Endothelial cell of umbilical vein (primary cell): ENCODE data around the gene LMF1. TPM values are rescaled to one million over a fixed set of nuclear protein-coding genes. Genes with fewer than 3 reads are reported as not detected.

Experiments
- BruUV-seq: library from RNA; stranded (reverse); fragments of 400-500 nt; replicated peaks from 2 replicates; lab custom pipeline; 2021; lab: Mats Ljungman, UMichigan
- CTCF ChIA-PET: fragments of 300-600, 350-600 bp; sonication (Branson Sonifier 250); formaldehyde crosslinking; loops from one replicate; lab custom pipeline; 2021; ENCODE audit warnings: antibody characterized with exemption, inconsistent platforms; lab: Charles Lee
- POLR2A ChIA-PET: fragments of 300-600, 350-600 bp; sonication (Branson Sonifier 250); formaldehyde crosslinking; loops from one replicate; lab custom pipeline; 2021; ENCODE audit warnings: antibody characterized with exemption, inconsistent platforms; lab: Charles Lee
- DNase-seq: peaks from one replicate; pipeline ENCODE4 v3.0.0-alpha.2; 2011; ENCODE audit warnings: low read depth, low spot score
- FAIRE-seq: peaks from 2 replicates; lab custom pipeline; 2011; peaks lifted over from hg19 to GRCh38; lab: Jason Lieb, UNC
- H2AFZ ChIP-seq: 2 replicates; pipeline ENCODE4 v1.6.0; 2012; ENCODE audit warnings: low read depth, low read length, control low read depth, inconsistent platforms
- H3K27ac ChIP-seq: 2 replicates; pipeline ENCODE4 v1.5.1; 2011; ENCODE audit warnings: low read depth, mild to moderate bottlenecking, control low read depth, low read length, moderate library complexity; ENCODE audit not compliant: insufficient read depth
- H3K27me3 ChIP-seq, 2 experiments: 2 replicates each; pipeline versions ENCODE4 v1.6.0 to v1.6.1; 2011; ENCODE audit warnings: low read length in 2 of 2, mixed read lengths in 1 of 2; ENCODE audit not compliant: control insufficient read depth in 2 of 2, insufficient read depth in 2 of 2
- H3K36me3 ChIP-seq, 2 experiments: 2 replicates in 1 of 2; 3 replicates in 1 of 2; pipeline ENCODE4 v1.5.1; 2011; ENCODE audit warnings: low read length in 2 of 2, mild to moderate bottlenecking in 1 of 2, moderate library complexity in 1 of 2; ENCODE audit not compliant: control insufficient read depth in 2 of 2, insufficient read depth in 2 of 2; ENCODE audit errors: extremely low read depth in 1 of 2
- H3K4me1 ChIP-seq: 3 replicates; pipeline ENCODE4 v1.5.1; 2011; ENCODE audit warnings: mild to moderate bottlenecking, low read length; ENCODE audit not compliant: control insufficient read depth, insufficient read depth; ENCODE audit errors: extremely low read depth
- H3K4me2 ChIP-seq: 2 replicates; pipeline ENCODE4 v1.6.1; 2011; ENCODE audit warnings: low read length, control low read depth, mixed read lengths; ENCODE audit not compliant: insufficient read depth
- H3K4me3 ChIP-seq, 3 experiments: fragments of 200-600 bp in 1 of 3; sonication (generic), shearing (Covaris generic) in 1 of 3; replicated peaks in 1 of 3; 2 replicates each; pipeline ENCODE4 v1.5.1; 2011 to 2016; ENCODE audit warnings: control low read depth in 3 of 3, low read length in 3 of 3, mild to moderate bottlenecking in 2 of 3, inconsistent platforms in 1 of 3, low read depth in 1 of 3, moderate library complexity in 1 of 3; ENCODE audit not compliant: insufficient read depth in 1 of 3
- H3K79me2 ChIP-seq: 2 replicates; pipeline ENCODE4 v1.6.0; 2012; ENCODE audit warnings: low read length, inconsistent platforms; ENCODE audit not compliant: control insufficient read depth, insufficient read depth
- H3K9ac ChIP-seq: replicated peaks from 2 replicates; pipeline ENCODE3; 2011; ENCODE audit warnings: low read length, control low read depth; ENCODE audit not compliant: insufficient read depth; ENCODE audit errors: extremely low read depth
- H3K9me1 ChIP-seq: replicated peaks from 3 replicates; pipeline ENCODE4 v1.6.0; 2011; ENCODE audit warnings: mild to moderate bottlenecking, low read length; ENCODE audit not compliant: control insufficient read depth, insufficient read depth; ENCODE audit errors: extremely low read depth
- H3K9me3 ChIP-seq: replicated peaks from 2 replicates; pipeline ENCODE4 v1.5.1; 2012; ENCODE audit warnings: low read length, inconsistent platforms; ENCODE audit not compliant: control insufficient read depth, insufficient read depth
- H4K20me1 ChIP-seq: replicated peaks from 2 replicates; pipeline ENCODE3; 2011; ENCODE audit warnings: mild to moderate bottlenecking, low read length; ENCODE audit not compliant: control insufficient read depth, insufficient read depth; ENCODE audit errors: extremely low read depth
- EZH2 ChIP-seq: IDR thresholded peaks from 2 replicates; pipeline ENCODE4 v1.6.1; 2012; ENCODE audit warnings: borderline replicate concordance, low read depth, mild to moderate bottlenecking, moderate library complexity, low read length, inconsistent platforms; ENCODE audit not compliant: severe bottlenecking
- FOS ChIP-seq: IDR thresholded peaks from 2 replicates; pipeline ENCODE4 v1.6.1; 2011; ENCODE audit warnings: mild to moderate bottlenecking, low read length, moderate library complexity, borderline replicate concordance; ENCODE audit not compliant: insufficient read depth
- GATA2 ChIP-seq: IDR thresholded peaks from 2 replicates; pipeline ENCODE4 v1.7.0; 2011; ENCODE audit warnings: low read depth, mild to moderate bottlenecking, moderate library complexity, mixed read lengths, low read length; ENCODE audit not compliant: insufficient read length, insufficient read depth
- JUN ChIP-seq: IDR thresholded peaks from 2 replicates; pipeline ENCODE4 v1.6.1; 2011; ENCODE audit warnings: borderline replicate concordance, low read depth; ENCODE audit not compliant: insufficient read length, insufficient read depth
- MYC ChIP-seq: IDR thresholded peaks from one replicate; pipeline ENCODE4 v1.6.1; 2011; ENCODE audit warnings: mild to moderate bottlenecking, low read depth, low read length
- POLR2A ChIP-seq: IDR thresholded peaks from 2 replicates; pipeline ENCODE4 v1.6.1; 2012; ENCODE audit warnings: low read depth, mild to moderate bottlenecking, control low read depth, low read length
- POLR2AphosphoS5 ChIP-seq: IDR thresholded peaks from 2 replicates; pipeline ENCODE4 v1.6.1; 2012; ENCODE audit warnings: low read depth, mild to moderate bottlenecking, control low read depth, low read length, moderate library complexity; ENCODE audit not compliant: insufficient read depth
- dilution Hi-C: fragments of 300-500 bp; cut with MboI; formaldehyde crosslinking; loops from one replicate; pipeline ENCODE4 v1.15.0; 2019; ENCODE audit warnings: low sequenced_read_pairs; ENCODE audit not compliant: extremely low pct_ligation_motif_present
- intact Hi-C: fragments of 100-400 bp; cut with micrococcal nuclease; formaldehyde crosslinking; loops from one replicate; pipeline ENCODE4 v1.10.0; 2022
- polyA plus RNA-seq, 4 experiments: library from polyadenylated mRNA; depleted of rRNA in 3 of 4; stranded (reverse) in 3 of 4; unstranded in 1 of 4; fragments of >200 nt; gene quantifications; 2 replicates each; pipeline versions ENCODE4 v1.2.1 to v1.2.3, GENCODE V29; 2011 to 2012; ENCODE audit warnings: missing spikeins in 1 of 4
- total RNA-seq: library from RNA; stranded (reverse); gene quantifications from 2 replicates; pipeline ENCODE4 v1.2.3, GENCODE V29; 2021
- TF ChIP-seq, protein P1 (sequence below), 2 donors: IDR thresholded peaks; 1 replicate in 1 of 2; 2 replicates in 1 of 2; pipeline ENCODE4 v1.5.1; 2011; ENCODE audit warnings: low read length in 2 of 2, mild to moderate bottlenecking in 2 of 2, moderate library complexity in 2 of 2, control low read depth in 1 of 2, inconsistent platforms in 1 of 2, low read depth in 1 of 2; ENCODE audit not compliant: insufficient read depth in 1 of 2; ENCODE audit errors: extremely low read depth in 1 of 2
- TF ChIP-seq, protein P2 (sequence below): IDR thresholded peaks from 2 replicates; pipeline ENCODE4 v1.6.1; 2011; ENCODE audit not compliant: insufficient read depth, insufficient read length

LMF1 gene
- total and polyA plus RNA-seq, 2 donors (not counting 3 experiments of a cell fraction or from before 2014, with no cell fraction given), result 17.8 TPM

DNA sequence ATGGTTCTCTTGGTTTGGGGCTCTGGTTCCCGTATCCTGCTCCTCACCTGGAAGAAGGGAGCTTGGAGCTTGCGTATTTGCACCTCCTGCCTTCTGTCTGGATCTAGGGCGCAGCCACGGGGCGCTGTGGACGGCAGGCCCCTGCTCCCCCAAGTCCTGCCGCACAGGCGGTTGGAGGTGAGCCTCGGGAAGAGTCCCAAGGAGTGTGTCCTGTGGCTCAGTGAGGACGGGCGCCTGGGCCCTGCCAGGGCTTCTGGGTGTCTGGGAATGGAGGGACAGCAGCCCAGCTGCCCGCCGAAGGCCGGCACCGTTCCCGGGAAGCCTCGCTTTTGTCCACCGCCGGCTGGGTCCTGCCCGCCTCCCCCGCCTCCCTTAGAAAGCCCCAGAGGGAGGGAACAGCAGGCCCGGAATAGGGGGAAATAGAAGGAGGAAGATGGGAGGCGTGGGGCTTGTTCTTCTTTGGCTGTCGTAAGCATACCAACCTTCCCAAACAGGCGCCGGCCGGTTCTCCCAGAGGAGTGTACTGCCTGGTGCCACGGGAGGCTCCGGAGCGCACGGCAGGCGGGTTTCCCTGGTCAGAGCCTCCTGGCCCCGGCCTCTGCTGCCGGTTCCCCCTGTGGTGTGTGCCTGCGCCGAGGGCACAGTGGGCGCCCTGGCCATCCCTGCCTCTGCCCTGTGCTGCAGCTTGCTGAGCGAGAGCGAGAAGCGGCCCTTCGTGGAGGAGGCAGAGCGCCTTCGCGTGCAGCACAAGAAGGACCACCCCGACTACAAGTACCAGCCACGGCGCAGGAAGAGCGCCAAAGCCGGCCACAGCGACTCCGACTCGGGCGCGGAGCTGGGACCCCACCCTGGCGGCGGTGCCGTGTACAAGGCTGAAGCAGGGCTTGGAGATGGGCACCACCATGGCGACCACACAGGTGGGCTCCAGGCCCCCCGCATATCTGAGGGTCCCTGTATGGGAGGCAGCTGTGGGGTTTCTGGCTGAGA, 12.6 kb upstream of the LMF1 start:
- BruUV-seq, result no TSS peak
- POLR2A ChIA-PET, result no interaction called here
- Histone ChIP-seq H3K4me2 (no peak overlapping the region), H3K9me1 (no peaks in the 10 kb centered on the region), H3K4me3 (no peak overlapping the region), H3K9ac (no peak overlapping the region), H3K4me1 (peaks cover 4% of the 10 kb centered on the region), H4K20me1 (no peaks in the 10 kb centered on the region), H3K79me2 (no peaks in the 10 kb centered on the region), H2AFZ (no peak overlapping the region), H3K36me3 (no peaks in the 10 kb centered on the region), H3K27me3 (peaks cover 8 to 20% of the 10 kb centered on the region in 2 experiments), H3K27ac (no peak overlapping the region), H3K9me3 (no peaks in the 10 kb centered on the region)
- intact Hi-C loops, result no loop called here
- TF ChIP-seq EZH2 (no peak), JUN (no peak), POLR2AphosphoS5 (no peak), FOS (no peak), POLR2A (no peak), MYC (no peak), GATA2 (no peak)
- TF ChIP-seq, protein P1, sequence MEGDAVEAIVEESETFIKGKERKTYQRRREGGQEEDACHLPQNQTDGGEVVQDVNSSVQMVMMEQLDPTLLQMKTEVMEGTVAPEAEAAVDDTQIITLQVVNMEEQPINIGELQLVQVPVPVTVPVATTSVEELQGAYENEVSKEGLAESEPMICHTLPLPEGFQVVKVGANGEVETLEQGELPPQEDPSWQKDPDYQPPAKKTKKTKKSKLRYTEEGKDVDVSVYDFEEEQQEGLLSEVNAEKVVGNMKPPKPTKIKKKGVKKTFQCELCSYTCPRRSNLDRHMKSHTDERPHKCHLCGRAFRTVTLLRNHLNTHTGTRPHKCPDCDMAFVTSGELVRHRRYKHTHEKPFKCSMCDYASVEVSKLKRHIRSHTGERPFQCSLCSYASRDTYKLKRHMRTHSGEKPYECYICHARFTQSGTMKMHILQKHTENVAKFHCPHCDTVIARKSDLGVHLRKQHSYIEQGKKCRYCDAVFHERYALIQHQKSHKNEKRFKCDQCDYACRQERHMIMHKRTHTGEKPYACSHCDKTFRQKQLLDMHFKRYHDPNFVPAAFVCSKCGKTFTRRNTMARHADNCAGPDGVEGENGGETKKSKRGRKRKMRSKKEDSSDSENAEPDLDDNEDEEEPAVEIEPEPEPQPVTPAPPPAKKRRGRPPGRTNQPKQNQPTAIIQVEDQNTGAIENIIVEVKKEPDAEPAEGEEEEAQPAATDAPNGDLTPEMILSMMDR (IDR thresholded peaks at IDR 0.05; ENCODE audit: extremely low read depth in 1 of 2, insufficient read depth in 1 of 2, low read depth in 1 of 2, low read length in 2 of 2), result no peak
- TF ChIP-seq, protein P2, sequence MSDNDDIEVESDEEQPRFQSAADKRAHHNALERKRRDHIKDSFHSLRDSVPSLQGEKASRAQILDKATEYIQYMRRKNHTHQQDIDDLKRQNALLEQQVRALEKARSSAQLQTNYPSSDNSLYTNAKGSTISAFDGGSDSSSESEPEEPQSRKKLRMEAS, result no peak
- dilution Hi-C loops, result no loop called here
- CTCF ChIA-PET, result interaction anchor here (0.9 to 1.7 kb wide), 2 partner anchors 14 to 74 kb away, joined by 3 to 4 read pairs; no protein-coding TSS in a partner anchor
- DNase-seq (no peak), FAIRE-seq (no peak)
